ENCODE data around the gene ZFYVE9.

DNA sequence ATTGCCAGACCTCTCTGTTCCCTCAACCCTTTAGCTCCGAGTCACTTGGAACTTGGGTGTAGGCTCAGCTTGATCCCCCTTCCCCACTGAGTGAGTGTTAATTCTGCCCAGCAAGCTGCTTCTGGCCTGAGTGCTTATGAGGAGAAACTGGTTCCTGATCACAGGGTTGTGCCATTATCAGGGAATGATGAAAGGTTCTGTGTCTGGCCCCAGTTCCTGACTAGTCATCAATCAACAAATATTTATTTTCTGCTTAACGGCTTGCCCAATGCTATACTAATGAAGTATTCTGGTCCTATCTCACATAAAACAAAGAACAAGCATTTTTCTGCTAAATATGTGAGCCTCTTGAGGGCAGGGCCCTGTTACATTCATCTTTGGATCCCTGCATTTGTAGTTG is 203.4 kb downstream of the ZFYVE9 start:
- no peak for TF ChIP-seq CTCF (IDR thresholded peaks at IDR 0.05)
- no peak for TF ChIP-seq POLR2A (IDR thresholded peaks at IDR 0.05)

Measured in esophagus squamous epithelium (tissue), 4 donors.